ENCODE results near the gene SRSF5.
"Not testable (repeated sequence)": the region's sequence is repeated elsewhere in the genome, so short reads cannot be mapped to it uniquely, and the experiment has no call there.

DNA sequence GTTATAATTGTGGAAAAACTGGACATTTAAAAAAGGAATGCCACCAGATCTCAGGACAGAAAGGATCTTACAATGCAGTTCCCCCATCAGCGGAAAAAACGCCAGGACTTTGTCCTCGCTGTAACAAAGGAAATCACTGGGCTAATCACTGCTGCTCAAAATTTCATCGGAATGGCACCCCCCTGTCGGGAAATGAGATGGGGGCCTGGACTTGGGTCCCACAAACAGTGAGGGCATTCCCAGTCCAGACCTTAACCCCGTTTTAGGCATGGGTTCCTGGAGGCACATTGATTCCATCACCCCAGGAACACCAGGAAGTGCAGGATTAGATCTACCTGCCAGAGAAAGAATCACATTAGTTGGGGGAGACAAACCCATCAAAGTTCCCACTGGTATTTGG is 46.4 kb downstream of the SRSF5 start:
- TF ChIP-seq, protein P1, sequence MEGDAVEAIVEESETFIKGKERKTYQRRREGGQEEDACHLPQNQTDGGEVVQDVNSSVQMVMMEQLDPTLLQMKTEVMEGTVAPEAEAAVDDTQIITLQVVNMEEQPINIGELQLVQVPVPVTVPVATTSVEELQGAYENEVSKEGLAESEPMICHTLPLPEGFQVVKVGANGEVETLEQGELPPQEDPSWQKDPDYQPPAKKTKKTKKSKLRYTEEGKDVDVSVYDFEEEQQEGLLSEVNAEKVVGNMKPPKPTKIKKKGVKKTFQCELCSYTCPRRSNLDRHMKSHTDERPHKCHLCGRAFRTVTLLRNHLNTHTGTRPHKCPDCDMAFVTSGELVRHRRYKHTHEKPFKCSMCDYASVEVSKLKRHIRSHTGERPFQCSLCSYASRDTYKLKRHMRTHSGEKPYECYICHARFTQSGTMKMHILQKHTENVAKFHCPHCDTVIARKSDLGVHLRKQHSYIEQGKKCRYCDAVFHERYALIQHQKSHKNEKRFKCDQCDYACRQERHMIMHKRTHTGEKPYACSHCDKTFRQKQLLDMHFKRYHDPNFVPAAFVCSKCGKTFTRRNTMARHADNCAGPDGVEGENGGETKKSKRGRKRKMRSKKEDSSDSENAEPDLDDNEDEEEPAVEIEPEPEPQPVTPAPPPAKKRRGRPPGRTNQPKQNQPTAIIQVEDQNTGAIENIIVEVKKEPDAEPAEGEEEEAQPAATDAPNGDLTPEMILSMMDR (IDR thresholded peaks at IDR 0.05): not testable (repeated sequence)
- not testable (repeated sequence) for TF ChIP-seq POLR2A, EP300, POLR2AphosphoS5 (IDR thresholded peaks at IDR 0.05)
